Vagina (tissue), 2 donors: Measurements from ENCODE around the gene HAPLN2. TPM values are rescaled to one million over a fixed set of nuclear protein-coding genes. Genes with fewer than 3 reads are reported as not detected.

Source experiments
- DNase-seq, 2 donors: peaks; one replicate each; pipeline ENCODE4 v3.0.0-alpha.2; 2017; ENCODE audit errors: extremely low spot score in 2 of 2
- H3K27ac ChIP-seq: fragments of 200-600 bp; sonication (generic); one replicate; pipeline ENCODE4 v1.5.1; 2019
- H3K27me3 ChIP-seq: fragments of 200-600 bp; sonication (generic); one replicate; pipeline ENCODE4 v1.5.1; 2019
- H3K36me3 ChIP-seq, 2 donors: fragments of 200-600 bp; sonication (generic); one replicate each; pipeline ENCODE4 v1.5.1; 2017 to 2019
- H3K4me1 ChIP-seq: fragments of 200-600 bp; sonication (generic); one replicate; pipeline ENCODE4 v1.5.1; 2019
- H3K4me3 ChIP-seq, 2 donors: fragments of 200-600 bp; sonication (generic); 1 replicate in 1 of 2; 2 replicates in 1 of 2; pipeline ENCODE4 v1.5.1; 2016 to 2019
- H3K9me3 ChIP-seq: fragments of 200-600 bp; sonication (generic); one replicate; pipeline ENCODE4 v1.5.1; 2019
- POLR2A ChIP-seq, 2 donors: fragments of 450-650 bp; IDR thresholded peaks; one replicate each; pipeline ENCODE4 v1.6.1; 2017; ENCODE audit warnings: antibody characterized with exemption in 2 of 2, mild to moderate bottlenecking in 2 of 2, moderate library complexity in 2 of 2
- POLR2AphosphoS5 ChIP-seq, 2 donors: sonication (generic); formaldehyde crosslinking; IDR thresholded peaks; one replicate each; pipeline ENCODE4 v1.9.0; 2017; ENCODE audit warnings: antibody characterized with exemption in 2 of 2, mild to moderate bottlenecking in 2 of 2, low read depth in 1 of 2; ENCODE audit not compliant: insufficient read depth in 1 of 2
- intact Hi-C: fragments of 100-400 bp; cut with DNase I; formaldehyde crosslinking; loops from one replicate; pipeline ENCODE4 v1.15.1; 2023
- total RNA-seq: library from RNA; depleted of rRNA; stranded (reverse); fragments of >200 nt; gene quantifications from one replicate; pipeline ENCODE4 v1.2.3, GENCODE V29; 2016
- TF ChIP-seq, protein P1 (sequence below), 3 experiments: fragments of 450-650 bp in 2 of 3; fragments of 200-600 bp in 1 of 3; sonication (generic) in 1 of 3; IDR thresholded peaks; one replicate each; pipeline ENCODE4 v1.5.1; 2017 to 2019; ENCODE audit warnings: antibody characterized with exemption in 3 of 3, mild to moderate bottlenecking in 2 of 3, moderate library complexity in 2 of 3

HAPLN2 gene
- total RNA-seq, 1 donor from 2014 or later = not detected

DNA sequence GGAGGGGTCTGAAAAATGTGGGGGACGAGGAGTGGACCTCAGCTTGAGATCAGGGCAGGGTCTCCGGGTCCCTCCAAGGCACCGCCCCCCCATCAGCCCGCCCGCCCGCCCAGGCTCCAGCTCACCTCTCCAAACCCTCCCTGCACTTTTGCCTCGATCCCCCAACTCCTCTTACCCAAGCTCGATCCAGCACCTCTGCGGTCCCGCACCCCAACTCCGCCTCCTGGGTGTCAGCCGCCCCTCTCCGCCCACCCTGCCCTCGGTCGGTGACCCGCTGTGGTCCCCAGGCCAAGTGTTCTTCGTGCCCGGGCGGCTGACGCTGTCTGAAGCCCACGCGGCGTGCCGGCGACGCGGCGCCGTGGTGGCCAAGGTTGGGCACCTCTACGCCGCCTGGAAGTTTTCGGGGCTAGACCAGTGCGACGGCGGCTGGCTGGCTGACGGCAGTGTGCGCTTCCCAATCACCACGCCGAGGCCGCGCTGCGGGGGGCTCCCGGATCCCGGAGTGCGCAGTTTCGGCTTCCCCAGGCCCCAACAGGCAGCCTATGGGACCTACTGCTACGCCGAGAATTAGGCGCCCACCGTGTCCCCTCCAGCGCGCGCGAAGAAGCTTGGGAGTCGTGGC lies 5.7 kb downstream of the HAPLN2 start:
- no peak for DNase-seq
- H3K27me3 ChIP-seq = peaks cover 17% of the 10 kb centered on the region
- no peak for TF ChIP-seq POLR2A (IDR thresholded peaks at IDR 0.05)
- TF ChIP-seq POLR2AphosphoS5 (IDR thresholded peaks at IDR 0.05; ENCODE audit: insufficient read depth in 1 of 2, low read depth in 1 of 2) = no peak
- peak overlapping the region; percentile 40 for H3K4me3 ChIP-seq
- peak overlapping the region; percentile 53 for H3K27ac ChIP-seq
- no peaks in the 10 kb centered on the region for H3K9me3 ChIP-seq
- no peaks in the 10 kb centered on the region for H3K36me3 ChIP-seq
- intact Hi-C loops = loop anchor here (5.0 kb wide), 2 partner anchors 42 to 52 kb away; partner anchors contain the start of gene NES
- peaks cover 19% of the 10 kb centered on the region for H3K4me1 ChIP-seq

DNA sequence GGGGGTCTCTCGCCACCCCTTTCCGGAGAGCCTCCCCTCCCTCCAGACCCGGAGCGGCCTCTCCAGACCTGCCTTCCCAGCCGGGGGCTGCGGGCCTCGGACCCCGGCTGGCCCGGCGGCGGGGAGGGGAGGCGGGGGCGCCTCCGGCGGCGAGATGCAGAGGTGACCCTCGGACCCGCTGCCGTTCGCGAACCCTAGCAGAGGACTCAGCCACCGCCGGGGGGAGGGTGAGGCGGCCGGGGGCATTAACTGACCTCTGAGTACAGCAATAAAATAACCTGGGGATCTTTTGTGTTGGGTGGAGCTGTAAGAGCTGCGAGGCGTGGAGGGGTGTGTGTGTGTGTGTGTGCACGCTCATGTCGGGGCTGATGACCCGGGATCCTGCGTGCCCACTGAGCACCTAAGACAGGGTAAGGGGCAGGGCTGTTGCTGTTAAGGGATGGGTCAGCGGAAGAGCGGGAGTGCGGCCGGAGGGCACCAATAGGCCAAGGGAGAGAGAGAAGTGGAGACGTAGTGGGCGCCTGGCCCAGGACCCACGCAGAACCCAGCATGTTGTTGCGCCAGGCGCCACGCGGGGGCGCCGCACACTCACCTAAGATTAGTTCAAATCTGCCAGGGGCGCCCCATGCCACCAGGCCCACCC lies 6.3 kb downstream of the HAPLN2 start:
- no peak for DNase-seq
- Histone ChIP-seq H3K4me1 (peaks cover 19% of the 10 kb centered on the region), H3K9me3 (no peaks in the 10 kb centered on the region), H3K4me3 (peak overlapping the region; percentile 40), H3K36me3 (no peaks in the 10 kb centered on the region), H3K27me3 (peaks cover 17% of the 10 kb centered on the region), H3K27ac (peak overlapping the region; percentile 53)
- TF ChIP-seq POLR2A (IDR thresholded peaks at IDR 0.05) (no peak), POLR2AphosphoS5 (IDR thresholded peaks at IDR 0.05; ENCODE audit: insufficient read depth in 1 of 2, low read depth in 1 of 2) (peak in 1 of 2 donors; percentile 46)
- TF ChIP-seq, protein P1, sequence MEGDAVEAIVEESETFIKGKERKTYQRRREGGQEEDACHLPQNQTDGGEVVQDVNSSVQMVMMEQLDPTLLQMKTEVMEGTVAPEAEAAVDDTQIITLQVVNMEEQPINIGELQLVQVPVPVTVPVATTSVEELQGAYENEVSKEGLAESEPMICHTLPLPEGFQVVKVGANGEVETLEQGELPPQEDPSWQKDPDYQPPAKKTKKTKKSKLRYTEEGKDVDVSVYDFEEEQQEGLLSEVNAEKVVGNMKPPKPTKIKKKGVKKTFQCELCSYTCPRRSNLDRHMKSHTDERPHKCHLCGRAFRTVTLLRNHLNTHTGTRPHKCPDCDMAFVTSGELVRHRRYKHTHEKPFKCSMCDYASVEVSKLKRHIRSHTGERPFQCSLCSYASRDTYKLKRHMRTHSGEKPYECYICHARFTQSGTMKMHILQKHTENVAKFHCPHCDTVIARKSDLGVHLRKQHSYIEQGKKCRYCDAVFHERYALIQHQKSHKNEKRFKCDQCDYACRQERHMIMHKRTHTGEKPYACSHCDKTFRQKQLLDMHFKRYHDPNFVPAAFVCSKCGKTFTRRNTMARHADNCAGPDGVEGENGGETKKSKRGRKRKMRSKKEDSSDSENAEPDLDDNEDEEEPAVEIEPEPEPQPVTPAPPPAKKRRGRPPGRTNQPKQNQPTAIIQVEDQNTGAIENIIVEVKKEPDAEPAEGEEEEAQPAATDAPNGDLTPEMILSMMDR (IDR thresholded peaks at IDR 0.05) = peak; percentile 71 to 76 (median 71)
- intact Hi-C loops = loop anchor here (5.0 kb wide), 1 partner anchor 52 kb away; the partner anchor contains the start of gene NES

DNA sequence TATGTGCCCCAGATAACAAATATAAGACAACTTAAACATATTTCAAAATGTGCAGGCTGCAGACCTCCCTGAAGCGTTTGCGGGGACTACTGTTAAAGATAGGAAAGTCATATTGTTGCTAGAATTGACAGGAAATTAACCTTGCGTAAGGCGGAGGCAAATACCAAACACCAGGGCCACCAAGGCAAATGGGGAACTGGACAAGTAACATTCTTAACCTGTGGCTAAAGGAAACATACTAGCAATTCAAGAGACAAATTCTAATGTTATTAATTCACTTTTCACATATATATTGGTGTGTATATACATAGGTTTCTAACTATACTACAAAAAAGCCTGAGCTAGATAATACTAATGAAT lies 6.8 kb downstream of the HAPLN2 start:
- intact Hi-C loops = loop anchor here (5.0 kb wide), 1 partner anchor 51 kb away; the partner anchor contains the start of gene NES
- no peak overlapping the region for H3K4me3 ChIP-seq
- DNase-seq = no peak
- TF ChIP-seq POLR2A (IDR thresholded peaks at IDR 0.05) (no peak), POLR2AphosphoS5 (IDR thresholded peaks at IDR 0.05; ENCODE audit: insufficient read depth in 1 of 2, low read depth in 1 of 2) (no peak)
- TF ChIP-seq, protein P1 (IDR thresholded peaks at IDR 0.05) = no peak
- peaks cover 17% of the 10 kb centered on the region for H3K27me3 ChIP-seq
- H3K4me1 ChIP-seq = peaks cover 19% of the 10 kb centered on the region
- H3K27ac ChIP-seq = no peak overlapping the region
- no peaks in the 10 kb centered on the region for H3K9me3 ChIP-seq
- H3K36me3 ChIP-seq = no peaks in the 10 kb centered on the region

GRCh38 chr1:156627313-156627880 lies 8.2 kb downstream of the HAPLN2 start:
- intact Hi-C loops = loop anchor here (5.0 kb wide), 1 partner anchor 50 kb away; the partner anchor contains the start of gene NES

More at GRCh38 chr1:156627313-156627880, 8.2 kb downstream of the HAPLN2 start:
- Histone ChIP-seq H3K36me3 (no peaks in the 10 kb centered on the region), H3K27ac (no peak overlapping the region), H3K4me1 (peaks cover 19% of the 10 kb centered on the region), H3K4me3 (no peak overlapping the region), H3K27me3 (peaks cover 17% of the 10 kb centered on the region), H3K9me3 (no peaks in the 10 kb centered on the region)
- TF ChIP-seq, protein P1 (IDR thresholded peaks at IDR 0.05) = peak; percentile 32 to 42 (median 38)
- TF ChIP-seq POLR2AphosphoS5 (IDR thresholded peaks at IDR 0.05; ENCODE audit: insufficient read depth in 1 of 2, low read depth in 1 of 2) (no peak), POLR2A (IDR thresholded peaks at IDR 0.05) (no peak)
- no peak for DNase-seq
